ENCODE data around the gene FAM151B.

Gene FAM151B

GRCh38 chr5:80482578-80482977 is 5.3 kb upstream of the FAM151B start:
- DNase-seq (ENCODE audit: low read depth in 1 of 2, low spot score in 1 of 2) = no peak
- TF ChIP-seq CTCF (IDR thresholded peaks at IDR 0.05; ENCODE audit: insufficient read depth, low read length) (no peak), GABPA (IDR thresholded peaks at IDR 0.05; ENCODE audit: low read depth) (no peak), POLR2AphosphoS5 (IDR thresholded peaks at IDR 0.05; ENCODE audit: low read depth) (no peak), SPI1 (IDR thresholded peaks at IDR 0.05; ENCODE audit: borderline replicate concordance, low read depth) (no peak), REST (IDR thresholded peaks at IDR 0.05; ENCODE audit: insufficient replicate concordance, low read depth) (no peak)
- Histone ChIP-seq H3K27me3 (ENCODE audit: insufficient read depth, poor library complexity, severe bottlenecking) (no peaks in the 10 kb centered on the region), H3K27ac (replicated peaks) (no peak overlapping the region), H3K4me3 (replicated peaks; ENCODE audit: insufficient read depth, low read length) (no peak overlapping the region)

GRCh38 chr5:80483636-80484232 is 4.2 kb upstream of the FAM151B start:
- H3K27me3 ChIP-seq (ENCODE audit: insufficient read depth, poor library complexity, severe bottlenecking) = no peaks in the 10 kb centered on the region
- no peak overlapping the region for H3K27ac ChIP-seq (replicated peaks)
- no peak for DNase-seq (ENCODE audit: low read depth in 1 of 2, low spot score in 1 of 2)
- TF ChIP-seq CTCF (IDR thresholded peaks at IDR 0.05; ENCODE audit: insufficient read depth, low read length) (no peak), GABPA (IDR thresholded peaks at IDR 0.05; ENCODE audit: low read depth) (no peak), SPI1 (IDR thresholded peaks at IDR 0.05; ENCODE audit: borderline replicate concordance, low read depth) (no peak), REST (IDR thresholded peaks at IDR 0.05; ENCODE audit: insufficient replicate concordance, low read depth) (no peak), POLR2AphosphoS5 (IDR thresholded peaks at IDR 0.05; ENCODE audit: low read depth) (no peak)
- H3K4me3 ChIP-seq (replicated peaks; ENCODE audit: insufficient read depth, low read length) = no peak overlapping the region

GRCh38 chr5:80487444-80487828 is 464 bp upstream of the FAM151B start:
- no peak for DNase-seq (ENCODE audit: low read depth in 1 of 2, low spot score in 1 of 2)
- peak overlapping the region; percentile 51 for H3K27ac ChIP-seq (replicated peaks)
- H3K4me3 ChIP-seq (replicated peaks; ENCODE audit: insufficient read depth, low read length) = peak overlapping the region; percentile 53
- no peaks in the 10 kb centered on the region for H3K27me3 ChIP-seq (ENCODE audit: insufficient read depth, poor library complexity, severe bottlenecking)
- TF ChIP-seq CTCF (IDR thresholded peaks at IDR 0.05; ENCODE audit: insufficient read depth, low read length) = no peak
- no peak for TF ChIP-seq SPI1 (IDR thresholded peaks at IDR 0.05; ENCODE audit: borderline replicate concordance, low read depth)
- TF ChIP-seq GABPA (IDR thresholded peaks at IDR 0.05; ENCODE audit: low read depth) = no peak
- TF ChIP-seq REST (IDR thresholded peaks at IDR 0.05; ENCODE audit: insufficient replicate concordance, low read depth) = no peak
- TF ChIP-seq POLR2AphosphoS5 (IDR thresholded peaks at IDR 0.05; ENCODE audit: low read depth) = no peak
